Ishikawa (cell line): Measurements from ENCODE around the gene CLEC6A.

Experiments
- EP300 ChIP-seq: IDR thresholded peaks from 2 replicates; pipeline ENCODE4 v1.6.1; 2012; ENCODE audit warnings: borderline replicate concordance
- MAX ChIP-seq: IDR thresholded peaks from 2 replicates; pipeline ENCODE4 v1.6.1; 2012
- NFIC ChIP-seq: IDR thresholded peaks from 2 replicates; pipeline ENCODE4 v1.6.1; 2012
- RAD21 ChIP-seq: IDR thresholded peaks from 2 replicates; pipeline ENCODE4 v1.6.1; 2012; ENCODE audit warnings: low read depth
- REST ChIP-seq: IDR thresholded peaks from 2 replicates; pipeline ENCODE4 v1.6.1; 2012; ENCODE audit warnings: low read depth, mild to moderate bottlenecking
- TAF1 ChIP-seq: IDR thresholded peaks from 2 replicates; pipeline ENCODE4 v1.6.1; 2012; ENCODE audit warnings: low read depth, mild to moderate bottlenecking

- no peak for TF ChIP-seq RAD21
- no peak for TF ChIP-seq REST
- TF ChIP-seq MAX: no peak
- no peak for TF ChIP-seq TAF1
- no peak for TF ChIP-seq EP300
- TF ChIP-seq NFIC: no peak
Measured at GRCh38 chr12:8482571-8483061, 26.9 kb downstream of the CLEC6A start.
